ENCODE data around the gene TTC38.

DNA sequence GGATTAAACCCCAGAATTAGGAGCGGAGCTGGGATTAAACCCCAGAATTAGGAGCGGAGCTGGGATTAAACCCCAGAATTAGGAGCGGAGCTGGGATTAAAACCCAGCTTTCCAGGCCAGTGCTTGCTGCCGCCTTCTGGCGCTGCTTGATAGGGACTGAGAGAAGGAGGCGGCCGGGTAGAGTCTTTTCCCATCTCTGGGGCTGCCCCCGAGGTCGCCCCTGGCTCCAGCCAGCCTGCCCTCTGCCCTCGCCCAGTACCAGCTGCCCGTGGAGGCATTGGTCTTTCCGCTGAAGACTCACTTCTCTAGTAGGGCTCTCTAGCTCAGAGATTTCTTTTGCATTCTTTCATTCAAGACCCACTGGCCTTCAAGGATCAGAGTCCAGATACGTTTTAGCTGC lies 72.9 kb downstream of the TTC38 start:
- no peak for TF ChIP-seq CTCF (IDR thresholded peaks at IDR 0.05)
- TF ChIP-seq POLR2A (IDR thresholded peaks at IDR 0.05): no peak

Data from testis (tissue), 2 donors.